HG03558 (cell line): Measurements from ENCODE around the gene DPF1.
"Not testable (repeated sequence)": the region's sequence is repeated elsewhere in the genome, so short reads cannot be mapped to it uniquely, and the experiment has no call there.

Experiments used
- ATAC-seq: cut with Tn5 transposase; IDR thresholded peaks from one replicate; pipeline ENCODE4 v1.9.1; 2021; ENCODE audit warnings: moderate number of reproducible peaks; ENCODE audit not compliant: unreplicated experiment; ENCODE audit errors: extremely low read depth

DPF1 gene

GRCh38 chr19:38250821-38251563 lies 27.0 kb upstream of the DPF1 start:
- ATAC-seq = no peak

DNA sequence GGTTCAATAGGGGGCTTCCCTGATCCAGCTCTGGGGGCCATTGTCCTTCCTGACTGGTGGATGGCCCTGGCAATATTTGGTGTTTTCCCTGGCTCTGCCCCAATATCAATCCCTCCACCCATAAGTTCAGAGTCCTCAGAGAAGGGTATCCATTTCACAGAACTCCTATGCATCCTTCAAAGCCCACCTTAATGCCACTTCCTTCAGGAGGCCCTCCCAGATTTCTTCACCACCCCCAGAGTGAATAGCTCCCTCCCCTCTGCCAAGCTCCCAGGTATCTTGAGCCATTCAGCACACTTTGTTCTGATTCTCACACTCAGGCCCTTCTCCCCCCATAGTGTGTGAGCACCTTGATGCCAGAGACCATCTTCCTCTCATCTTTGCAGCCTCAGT lies 26.4 kb upstream of the DPF1 start:
- ATAC-seq = no peak

DNA sequence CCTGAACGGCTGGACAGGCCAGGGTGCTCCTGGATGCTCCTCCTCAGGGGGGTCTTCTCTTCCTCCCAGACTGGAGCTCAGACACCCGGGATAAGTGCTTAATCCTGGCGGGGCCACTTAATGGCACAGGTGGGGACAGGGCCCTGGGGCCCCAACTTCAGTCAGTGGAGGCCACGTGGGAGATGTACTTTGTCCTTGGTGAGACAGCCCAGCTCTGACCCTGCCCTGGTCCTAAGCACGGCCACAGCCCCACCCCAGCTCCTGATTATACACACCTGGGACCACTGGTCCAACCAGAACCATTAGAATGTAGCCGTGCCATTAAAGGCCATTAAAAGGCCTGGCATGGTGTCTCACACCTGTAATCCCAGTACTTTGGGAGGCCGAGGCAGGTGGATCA lies 24.4 kb upstream of the DPF1 start:
- ATAC-seq = no peak

DNA sequence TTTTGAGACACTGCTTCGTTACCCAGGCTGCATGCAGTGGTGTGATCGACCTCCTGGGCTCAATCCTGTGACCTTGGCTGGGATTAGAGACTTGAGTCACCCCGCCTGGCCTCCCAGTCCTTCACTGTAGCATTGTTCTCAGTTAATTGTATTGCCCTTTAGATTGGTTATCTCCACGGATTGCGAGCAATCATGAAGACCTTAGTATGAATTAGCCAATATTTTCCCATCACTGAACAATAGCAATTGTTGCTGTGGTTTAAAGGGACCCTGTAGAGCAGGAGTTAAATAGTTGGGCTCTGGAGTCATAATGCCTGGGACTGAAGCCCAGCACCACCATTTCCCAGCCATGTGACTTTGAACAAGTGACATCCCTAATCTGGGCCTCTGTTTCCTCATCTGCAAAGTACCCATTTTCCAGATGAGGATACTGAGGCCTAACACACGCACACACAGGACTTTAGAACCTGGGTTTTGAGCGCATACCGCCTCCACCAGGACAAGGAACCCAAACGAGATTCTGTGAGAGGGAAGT lies 23.8 kb upstream of the DPF1 start:
- ATAC-seq = no peak

- ATAC-seq = no peak
Measured at GRCh38 chr19:38247126-38247525, 23.1 kb upstream of the DPF1 start.

DNA sequence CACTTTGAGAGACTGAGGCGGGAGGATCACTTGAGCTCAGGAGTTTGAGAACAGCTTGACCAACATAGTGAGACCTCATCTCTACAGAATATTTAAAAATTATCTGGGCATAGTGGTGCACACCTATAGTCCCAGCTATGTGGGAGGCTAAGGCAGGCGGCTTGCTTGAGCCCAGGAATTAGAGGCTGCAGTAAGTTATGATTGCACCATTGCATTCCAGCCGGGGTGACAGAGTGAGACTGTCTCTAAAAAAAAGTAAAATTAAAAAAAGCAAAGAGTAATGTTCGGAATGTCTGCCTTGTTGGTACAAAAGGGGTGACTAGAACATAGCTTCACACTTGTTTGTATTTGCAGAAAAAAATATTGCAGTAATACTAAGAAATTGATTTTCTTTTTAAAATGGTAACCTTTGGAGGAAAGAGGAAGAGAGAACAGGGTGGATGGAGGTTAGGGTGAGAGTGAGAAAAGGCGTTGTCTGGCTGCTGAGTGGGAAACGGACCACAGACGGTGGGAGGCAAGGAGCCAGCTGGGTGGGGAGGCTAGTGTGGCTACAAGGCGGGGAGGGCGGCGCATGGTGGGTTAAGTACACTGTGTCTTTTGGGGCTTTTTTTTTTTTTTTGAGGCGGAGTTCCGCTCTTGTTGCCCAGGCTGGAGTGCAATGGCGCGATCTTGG lies 21.9 kb upstream of the DPF1 start:
- ATAC-seq = no peak

DNA sequence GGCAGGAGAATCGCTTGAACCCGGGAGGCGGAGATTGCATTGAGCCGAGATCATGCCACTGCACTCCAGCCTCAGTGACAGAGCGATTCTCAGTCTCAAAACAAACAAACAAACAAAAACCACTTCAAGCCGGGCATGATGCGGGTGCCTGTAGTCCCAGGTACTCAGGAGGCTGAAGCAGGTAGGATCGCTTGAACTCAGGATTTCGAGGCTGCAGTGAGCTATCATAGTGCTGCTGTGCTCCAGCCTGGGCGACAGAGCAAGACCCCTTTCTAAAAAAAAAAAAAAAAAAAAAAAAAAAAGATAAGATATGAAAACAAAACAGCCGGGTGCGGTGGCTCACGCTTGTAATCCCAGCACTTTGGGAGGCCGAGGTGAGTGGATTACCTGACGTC lies 19.3 kb upstream of the DPF1 start:
- ATAC-seq = no peak

GRCh38 chr19:38239816-38240215 lies 15.8 kb upstream of the DPF1 start:
- no peak for ATAC-seq

GRCh38 chr19:38234615-38235014 lies 10.6 kb upstream of the DPF1 start:
- no peak for ATAC-seq

- no peak for ATAC-seq
Measured at GRCh38 chr19:38233740-38234251, 9.8 kb upstream of the DPF1 start.

GRCh38 chr19:38231918-38232317 lies 7.9 kb upstream of the DPF1 start:
- ATAC-seq = no peak

DNA sequence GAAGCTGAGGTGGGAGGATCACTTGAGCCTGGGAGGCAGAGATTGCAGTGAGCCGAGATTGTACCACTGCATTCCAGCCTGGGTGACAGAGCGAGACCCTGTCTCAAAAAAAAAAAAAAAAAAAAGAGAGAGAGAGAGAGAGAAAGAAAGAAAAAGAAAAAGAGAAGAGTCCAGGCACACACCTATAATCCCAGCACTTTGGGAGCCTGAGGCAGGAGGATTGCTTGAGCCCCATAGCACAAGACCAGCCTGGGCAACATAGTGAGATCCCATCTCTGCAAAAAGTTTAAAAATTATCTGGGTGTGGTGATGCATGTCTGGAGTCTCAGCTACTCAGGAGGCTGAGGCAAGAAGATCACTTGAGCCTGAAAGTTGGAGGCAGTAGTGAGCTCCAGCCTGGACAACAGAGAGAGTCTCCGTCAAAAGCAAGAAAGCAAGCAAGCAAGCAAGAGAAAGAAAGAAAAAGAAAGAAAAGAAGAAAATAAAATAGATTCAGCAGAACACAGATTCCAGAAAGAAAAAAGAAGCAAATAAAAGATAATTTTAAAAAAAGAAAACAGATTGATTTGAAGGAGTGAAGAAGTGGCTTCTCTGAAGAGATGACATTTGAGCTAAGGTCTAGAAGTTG lies 6.6 kb upstream of the DPF1 start:
- not testable (repeated sequence) for ATAC-seq

GRCh38 chr19:38229585-38230073 lies 5.6 kb upstream of the DPF1 start:
- no peak for ATAC-seq

DNA sequence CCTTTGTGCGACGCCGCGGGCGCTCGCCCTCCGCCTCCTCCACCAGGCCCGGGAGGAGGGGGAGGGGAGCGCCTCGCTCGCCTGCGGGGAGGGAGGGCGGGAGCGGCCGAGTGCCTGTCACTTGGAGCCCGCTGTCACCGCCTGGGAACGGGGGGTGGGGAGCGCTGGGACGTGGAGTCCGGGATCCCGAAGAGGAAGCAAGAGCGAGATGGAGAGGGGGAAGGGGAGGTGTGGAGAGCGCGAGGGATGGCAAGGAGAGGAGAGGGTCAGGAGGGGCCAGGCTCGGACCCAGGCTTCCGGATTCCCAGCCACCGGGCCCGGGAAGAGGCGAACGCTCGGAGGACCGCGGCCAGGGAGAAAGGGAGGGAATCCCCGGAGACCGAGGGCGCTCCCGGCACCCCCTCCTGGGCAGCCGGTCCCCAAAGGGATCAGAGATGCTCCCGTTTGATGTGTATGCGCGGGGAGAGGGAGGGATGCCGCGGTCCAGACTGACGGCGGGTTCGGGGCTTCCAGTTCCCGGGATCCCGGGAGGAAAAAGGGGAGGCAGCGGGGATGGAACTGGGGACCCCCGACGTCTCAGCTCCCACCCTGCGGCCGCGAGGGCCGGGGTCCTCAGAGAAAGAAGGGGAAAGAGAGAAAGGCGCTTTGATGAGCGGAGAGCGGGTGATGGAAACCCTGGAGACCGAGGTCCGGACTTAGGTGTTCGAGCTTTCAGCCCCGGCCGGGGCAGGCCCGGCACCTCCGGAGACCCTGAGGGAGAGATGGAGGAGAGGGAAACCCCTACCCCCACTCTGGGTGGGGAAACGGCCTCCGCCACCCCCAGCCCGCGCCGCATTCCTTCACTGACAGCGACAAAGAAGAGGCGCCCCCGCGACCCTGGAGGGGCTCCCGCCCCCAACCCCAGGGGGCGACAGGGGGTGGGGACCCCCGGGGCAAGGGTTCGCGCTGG lies 4.7 kb upstream of the DPF1 start:
- ATAC-seq = no peak

DNA sequence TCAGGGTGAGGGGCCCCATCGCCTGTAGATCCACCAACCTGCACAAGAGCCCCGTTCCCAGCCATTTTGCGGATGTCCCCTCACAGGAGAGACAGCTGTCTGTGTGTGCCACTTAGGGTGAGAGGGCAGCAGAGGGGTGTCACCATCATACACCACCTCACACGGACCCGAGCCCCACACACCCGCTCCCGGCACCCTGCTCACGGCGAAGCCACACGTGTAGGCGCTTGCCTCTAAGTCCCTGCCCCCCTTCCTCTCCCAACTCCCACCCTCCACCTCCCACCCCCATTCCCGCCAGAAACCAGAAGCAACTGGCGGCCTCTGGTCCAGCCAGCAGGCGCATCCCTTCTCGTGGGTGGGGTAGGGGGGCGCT lies 4.0 kb upstream of the DPF1 start:
- ATAC-seq = no peak

DNA sequence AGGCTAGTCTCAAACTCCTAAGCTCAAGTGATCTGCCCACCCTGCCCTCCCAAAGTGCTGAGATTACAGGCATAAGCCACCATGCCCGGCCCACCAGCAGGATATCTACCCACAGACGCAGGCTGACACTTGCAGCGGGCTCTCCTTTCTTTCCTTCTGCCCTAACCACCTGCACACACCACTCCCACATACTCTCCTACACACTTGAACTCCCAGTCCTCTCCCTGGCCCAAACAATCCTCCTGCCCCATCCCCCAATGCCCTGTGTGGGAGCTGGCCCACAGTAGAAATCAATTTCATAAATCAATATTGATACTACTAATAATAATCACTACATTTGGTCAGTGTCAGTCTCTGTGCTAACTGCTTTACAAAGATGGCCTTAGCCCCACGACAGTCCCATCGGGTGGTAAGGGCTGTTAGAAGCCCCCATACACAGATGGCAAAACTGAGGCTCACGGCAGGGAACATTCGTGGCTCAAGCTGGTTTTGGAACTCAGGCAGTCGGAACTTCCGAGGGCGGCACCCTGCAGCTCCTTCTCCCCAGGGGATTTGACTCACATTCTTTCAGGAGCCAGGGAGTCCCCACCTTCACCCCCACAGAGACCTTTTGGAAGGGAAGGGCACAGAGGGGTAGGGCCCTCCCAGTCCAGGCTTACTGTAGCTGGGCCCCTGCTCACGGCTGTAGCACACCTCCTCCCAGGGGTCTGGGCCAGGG lies 3.4 kb upstream of the DPF1 start:
- ATAC-seq = no peak

DNA sequence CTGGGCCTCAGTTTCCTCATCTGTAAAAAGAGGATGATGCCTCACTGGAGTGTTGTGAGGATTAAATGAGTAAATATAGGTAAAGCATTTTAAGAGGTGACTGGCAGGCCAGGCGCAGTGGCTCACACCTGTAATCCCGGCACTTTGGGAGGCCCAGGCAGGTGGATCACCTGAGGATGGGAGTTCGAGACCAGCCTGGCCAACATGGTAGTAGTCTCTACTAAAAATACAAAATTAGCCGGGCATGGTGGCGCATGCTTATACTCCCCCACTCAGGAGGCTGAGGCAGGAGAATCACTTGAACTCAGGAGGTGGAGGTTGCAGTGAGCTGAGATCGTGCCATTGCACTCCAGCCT lies 819 bp upstream of the DPF1 start:
- not testable (repeated sequence) for ATAC-seq

GRCh38 chr19:38223617-38224013 lies 407 bp downstream of the DPF1 start:
- ATAC-seq = no peak

DNA sequence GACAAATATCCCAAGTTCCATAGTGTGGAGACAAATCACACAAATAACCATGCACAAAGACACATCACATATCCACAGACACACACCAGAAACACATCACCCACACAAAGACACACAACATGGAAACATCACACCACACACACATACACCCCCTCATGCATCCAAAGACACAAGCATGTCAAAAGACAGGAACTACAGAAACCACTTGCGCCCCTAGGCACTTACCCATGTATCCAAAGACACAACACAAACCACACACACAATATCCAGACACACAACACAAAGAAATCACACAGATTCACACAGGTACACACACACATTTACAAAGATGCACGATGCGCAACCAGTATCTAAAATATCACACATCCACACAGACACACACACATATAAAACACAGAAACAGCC lies 901 bp downstream of the DPF1 start:
- ATAC-seq = no peak
